Esophagus squamous epithelium (tissue), 5 donors: ENCODE data around the gene EXOC3L1. TPM values are rescaled to one million over a fixed set of nuclear protein-coding genes. Genes with fewer than 3 reads are reported as not detected.

Experiments
- DNase-seq: peaks from one replicate; lab custom pipeline; 2025; lab: John Stamatoyannopoulos, UW
- H3K27ac ChIP-seq, 4 donors: fragments of 200-600 bp; sonication (generic); one replicate each; pipeline ENCODE4 v1.5.1; 2016 to 2019; ENCODE audit warnings: mild to moderate bottlenecking in 1 of 4
- H3K27me3 ChIP-seq, 4 donors: fragments of 200-600 bp; sonication (generic); 1 replicate in 3 of 4; 2 replicates in 1 of 4; pipeline versions ENCODE4 v1.5.1 to v1.6.0; 2017 to 2021; ENCODE audit warnings: antibody characterized with exemption in 1 of 4
- H3K36me3 ChIP-seq, 3 donors: fragments of 200-600 bp; sonication (generic); one replicate each; pipeline ENCODE4 v1.5.1; 2016 to 2019
- H3K4me1 ChIP-seq, 3 donors: fragments of 200-600 bp; sonication (generic); one replicate each; pipeline ENCODE4 v1.5.1; 2017 to 2019
- H3K4me3 ChIP-seq, 4 donors: fragments of 200-600 bp; sonication (generic); 1 replicate in 3 of 4; 2 replicates in 1 of 4; pipeline ENCODE4 v1.5.1; 2016 to 2019; ENCODE audit warnings: mild to moderate bottlenecking in 2 of 4, moderate library complexity in 1 of 4
- H3K9me3 ChIP-seq, 3 donors: fragments of 200-600 bp; sonication (generic); one replicate each; pipeline ENCODE4 v1.5.1; 2016 to 2019
- CTCF ChIP-seq, 6 experiments: fragments of 450-650 bp in 4 of 6; fragments of 200-600 bp in 2 of 6; sonication (generic) in 2 of 6; IDR thresholded peaks; one replicate each; pipeline ENCODE4 v1.5.1; 2016 to 2019; ENCODE audit warnings: antibody characterized with exemption in 6 of 6, mild to moderate bottlenecking in 4 of 6, moderate library complexity in 4 of 6
- POLR2A ChIP-seq, 4 donors: fragments of 450-650 bp; IDR thresholded peaks; one replicate each; pipeline ENCODE4 v1.6.1; 2017; ENCODE audit warnings: antibody characterized with exemption in 4 of 4, mild to moderate bottlenecking in 4 of 4, moderate library complexity in 3 of 4
- WGBS, 2 donors: methylation state at CpG; one replicate each; pipeline ENCODE4 v1.1.5; 2018; 5-methylcytosine and 5-hydroxymethylcytosine counted together
- intact Hi-C: fragments of 100-400 bp; cut with DNase I; formaldehyde crosslinking; loops from one replicate; pipeline ENCODE4 v1.15.0; 2022
- total RNA-seq, 4 donors: library from RNA; depleted of rRNA; stranded (reverse); fragments of >200 nt; gene quantifications; one replicate each; pipeline ENCODE4 v1.1.0, GENCODE V29; 2016
- donor health status: DM: yes; HTN: yes; CAD: no.

EXOC3L1 gene
- total RNA-seq, 4 donors from 2014 or later = 1.1 to 2.3 (median 1.4) TPM

- intact Hi-C loops = no loop called here
- WGBS, 2 donors = 83 to 93% methylated on average over 7 of the region's 12 CpGs
- no peaks in the 10 kb centered on the region for H3K9me3 ChIP-seq
- no peak for DNase-seq
- H3K27me3 ChIP-seq = no peaks in the 10 kb centered on the region
- no peak overlapping the region for H3K4me3 ChIP-seq
- H3K4me1 ChIP-seq = peaks cover 11 to 30% (median 12%) of the 10 kb centered on the region in 3 donors
- no peak overlapping the region for H3K27ac ChIP-seq
- no peak for TF ChIP-seq POLR2A (IDR thresholded peaks at IDR 0.05)
- no peak for TF ChIP-seq CTCF (IDR thresholded peaks at IDR 0.05)
- H3K36me3 ChIP-seq = peaks cover 25 to 79% (median 36%) of the 10 kb centered on the region in 3 donors
These were observed 41.1 kb upstream of the EXOC3L1 start for GRCh38 chr16:67230809-67231660.

DNA sequence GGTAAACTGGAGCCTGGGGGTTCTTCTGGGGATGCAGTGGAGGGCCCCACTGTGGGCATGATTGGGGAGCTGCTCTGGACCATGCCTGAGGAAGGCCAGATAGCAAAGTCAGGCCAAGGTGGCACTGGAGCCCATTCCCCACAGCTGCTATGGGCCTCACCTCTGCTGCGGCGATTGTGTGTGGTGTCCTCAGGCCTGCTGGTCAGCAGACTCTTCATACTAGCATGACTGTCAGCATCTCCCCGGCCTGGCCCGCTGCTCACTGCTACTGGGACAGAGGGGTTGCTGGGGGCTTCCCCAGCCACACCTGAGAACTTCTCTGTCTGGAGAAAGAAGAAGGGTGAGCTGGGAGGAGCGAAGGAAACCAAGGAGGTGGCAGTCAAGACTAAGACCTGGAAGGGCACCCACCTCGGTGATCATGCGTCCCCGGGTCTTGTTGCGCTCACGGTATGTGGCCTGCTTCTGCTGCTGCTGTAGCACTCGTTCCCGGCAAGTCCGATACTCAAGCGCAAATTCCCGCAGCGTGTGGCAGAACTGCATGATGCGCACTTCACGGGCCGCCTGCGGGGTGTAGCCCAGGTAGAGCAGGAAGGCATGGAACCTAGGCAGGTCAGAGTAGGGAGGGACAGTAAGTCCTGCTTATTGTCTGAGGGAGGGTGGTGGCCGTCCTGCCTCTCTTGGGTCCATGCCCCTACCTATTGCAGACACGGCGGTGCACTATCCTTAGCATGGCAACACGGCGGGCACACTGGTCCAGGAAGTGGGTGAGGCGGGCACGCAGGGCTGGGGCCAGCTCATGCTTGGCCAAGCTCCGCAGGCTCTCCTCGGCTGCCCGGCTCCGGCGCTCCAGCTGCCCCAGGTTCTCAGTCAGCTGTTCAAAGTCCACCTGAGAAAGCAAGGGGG, 40.2 kb upstream of the EXOC3L1 start:
- 91 to 95% methylated on average over 3 to 17 of the region's 32 CpGs for WGBS, 2 donors
- Histone ChIP-seq H3K27ac (no peak overlapping the region), H3K9me3 (no peaks in the 10 kb centered on the region), H3K4me1 (peaks cover 14 to 34% (median 18%) of the 10 kb centered on the region in 3 donors), H3K36me3 (peaks cover 25 to 70% (median 30%) of the 10 kb centered on the region in 3 donors), H3K27me3 (no peaks in the 10 kb centered on the region), H3K4me3 (no peak overlapping the region)
- no peak for TF ChIP-seq POLR2A (IDR thresholded peaks at IDR 0.05)
- no peak for TF ChIP-seq CTCF (IDR thresholded peaks at IDR 0.05)
- DNase-seq = no peak
- intact Hi-C loops = no loop called here

DNA sequence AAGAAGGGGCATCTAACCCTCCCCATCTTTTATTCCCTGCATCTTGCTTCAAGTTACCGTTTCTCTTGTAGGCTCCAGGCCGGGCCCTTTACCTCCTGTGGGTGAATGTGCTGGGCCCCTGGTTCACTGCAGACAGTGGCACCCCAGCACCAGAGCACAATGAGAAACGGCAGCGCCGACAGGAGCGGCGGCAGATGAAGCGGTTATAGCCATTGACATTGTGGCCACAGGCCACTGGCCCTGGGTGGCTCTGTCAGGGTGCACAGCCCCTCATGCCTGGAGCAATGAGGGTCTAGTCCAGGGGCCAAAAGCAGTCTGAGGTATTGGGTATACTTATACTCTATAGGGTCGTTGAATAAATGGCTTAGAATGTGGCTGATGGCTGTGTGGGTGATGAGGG, 39.0 kb upstream of the EXOC3L1 start:
- TF ChIP-seq CTCF (IDR thresholded peaks at IDR 0.05) = no peak
- TF ChIP-seq POLR2A (IDR thresholded peaks at IDR 0.05) = no peak
- no peak for DNase-seq
- peaks cover 14 to 34% (median 18%) of the 10 kb centered on the region in 3 donors for H3K4me1 ChIP-seq
- H3K27ac ChIP-seq = no peak overlapping the region
- intact Hi-C loops = no loop called here
- no peak overlapping the region for H3K4me3 ChIP-seq
- peaks cover 25 to 57% (median 28%) of the 10 kb centered on the region in 3 donors for H3K36me3 ChIP-seq
- H3K9me3 ChIP-seq = no peaks in the 10 kb centered on the region
- WGBS, 2 donors = 58 to 90% methylated on average over 2 of the region's 9 CpGs
- H3K27me3 ChIP-seq = no peaks in the 10 kb centered on the region

GRCh38 chr16:67228034-67228785, 38.3 kb upstream of the EXOC3L1 start:
- Histone ChIP-seq H3K9me3 (no peaks in the 10 kb centered on the region), H3K27ac (no peak overlapping the region), H3K27me3 (no peaks in the 10 kb centered on the region), H3K4me1 (peaks cover 14 to 34% (median 18%) of the 10 kb centered on the region in 3 donors), H3K4me3 (peak overlapping the region in 3 of 4 donors; percentile 81 to 98 (median 93)), H3K36me3 (peaks cover 25 to 50% (median 27%) of the 10 kb centered on the region in 3 donors)
- TF ChIP-seq POLR2A (IDR thresholded peaks at IDR 0.05) (no peak), CTCF (IDR thresholded peaks at IDR 0.05) (no peak)
- intact Hi-C loops = no loop called here
- DNase-seq = no peak
- 91 to 92% methylated on average over 6 to 7 of the region's 9 CpGs for WGBS, 2 donors
